Measurements from ENCODE around the gene KLF3.
A peak's percentile ranks its signal among the peaks of the same experiment; 100 is the strongest.

The KLF3 gene

GRCh38 chr4:38675146-38676121 lies 11.4 kb downstream of the KLF3 start:
- Histone ChIP-seq H3K23ac (ENCODE audit: low read length in 2 of 2) (no peak overlapping the region), H3K36me3 (ENCODE audit: control insufficient read depth in 1 of 2, insufficient read depth in 2 of 2, low read depth in 1 of 2, low read length in 2 of 2) (peaks cover 6 to 7% of the 10 kb centered on the region in 2 experiments), H2AFZ (ENCODE audit: low read depth, low read length) (no peak overlapping the region), H3K79me1 (replicated peaks; ENCODE audit: low read length, poor library complexity, severe bottlenecking) (no peaks in the 10 kb centered on the region), H4K91ac (ENCODE audit: low read length) (no peak overlapping the region), H4K8ac (ENCODE audit: low read length) (no peak overlapping the region), H2BK12ac (ENCODE audit: low read length in 2 of 2) (no peak overlapping the region), H3K14ac (ENCODE audit: low read length in 2 of 2) (no peak overlapping the region), H2AK5ac (ENCODE audit: low read length, severe bottlenecking) (no peak overlapping the region), H3K27ac (ENCODE audit: low read length, poor library complexity, severe bottlenecking) (peak overlapping the region; percentile 81), H3K27me3 (ENCODE audit: control insufficient read depth in 1 of 2, insufficient read depth in 1 of 2, low read length in 2 of 2) (no peaks in the 10 kb centered on the region), H3K4me3 (ENCODE audit: insufficient read depth in 1 of 2, low read depth in 1 of 2, low read length in 2 of 2) (peak overlapping the region in 1 of 2 experiments; percentile 49), H3K18ac (ENCODE audit: low read depth in 1 of 2, low read length in 2 of 2) (no peak overlapping the region), H3K9me3 (ENCODE audit: control insufficient read depth, low read length) (no peaks in the 10 kb centered on the region), H3K4me2 (ENCODE audit: low read length, poor library complexity, severe bottlenecking) (peak overlapping the region; percentile 41), H2BK15ac (ENCODE audit: low read depth, poor library complexity, severe bottlenecking) (no peak overlapping the region), H3K4ac (ENCODE audit: low read depth in 1 of 2, low read length in 2 of 2) (no peak overlapping the region), H2BK5ac (ENCODE audit: low read depth, low read length, poor library complexity, severe bottlenecking) (no peak overlapping the region), H2BK120ac (ENCODE audit: low read depth, low read length) (no peak overlapping the region), H3K9ac (ENCODE audit: low read length) (peak overlapping the region; percentile 72), H3K4me1 (ENCODE audit: control insufficient read depth, insufficient read depth, low read depth, low read length) (peaks cover 31% of the 10 kb centered on the region)
- peak; percentile 87 for DNase-seq
- 3% methylated on average over 5 of the region's 7 CpGs for WGBS

GRCh38 chr4:38676986-38677385 lies 13.0 kb downstream of the KLF3 start:
- no peaks in the 10 kb centered on the region for H3K9me3 ChIP-seq (ENCODE audit: control insufficient read depth, low read length)
- no peak for DNase-seq
- H3K14ac ChIP-seq (ENCODE audit: low read length in 2 of 2), result peak overlapping the region in 1 of 2 experiments; percentile 63
- H2AFZ ChIP-seq (ENCODE audit: low read depth, low read length), result no peak overlapping the region
- H3K4me2 ChIP-seq (ENCODE audit: low read length, poor library complexity, severe bottlenecking), result no peak overlapping the region
- H3K27ac ChIP-seq (ENCODE audit: low read length, poor library complexity, severe bottlenecking), result no peak overlapping the region
- no peak overlapping the region for H4K91ac ChIP-seq (ENCODE audit: low read length)
- peaks cover 28% of the 10 kb centered on the region for H3K4me1 ChIP-seq (ENCODE audit: control insufficient read depth, insufficient read depth, low read depth, low read length)
- no peak overlapping the region for H2BK15ac ChIP-seq (ENCODE audit: low read depth, poor library complexity, severe bottlenecking)
- H4K8ac ChIP-seq (ENCODE audit: low read length), result no peak overlapping the region
- no peak overlapping the region for H2BK5ac ChIP-seq (ENCODE audit: low read depth, low read length, poor library complexity, severe bottlenecking)
- no peak overlapping the region for H3K4ac ChIP-seq (ENCODE audit: low read depth in 1 of 2, low read length in 2 of 2)
- no peak overlapping the region for H2AK5ac ChIP-seq (ENCODE audit: low read length, severe bottlenecking)
- no peak overlapping the region for H3K4me3 ChIP-seq (ENCODE audit: insufficient read depth in 1 of 2, low read depth in 1 of 2, low read length in 2 of 2)
- no peak overlapping the region for H2BK12ac ChIP-seq (ENCODE audit: low read length in 2 of 2)
- H3K18ac ChIP-seq (ENCODE audit: low read depth in 1 of 2, low read length in 2 of 2), result no peak overlapping the region
- peaks cover 14 to 21% of the 10 kb centered on the region in 2 experiments for H3K36me3 ChIP-seq (ENCODE audit: control insufficient read depth in 1 of 2, insufficient read depth in 2 of 2, low read depth in 1 of 2, low read length in 2 of 2)
- no peak overlapping the region for H3K23ac ChIP-seq (ENCODE audit: low read length in 2 of 2)
- peak overlapping the region; percentile 33 for H3K9ac ChIP-seq (ENCODE audit: low read length)
- H3K27me3 ChIP-seq (ENCODE audit: control insufficient read depth in 1 of 2, insufficient read depth in 1 of 2, low read length in 2 of 2), result no peaks in the 10 kb centered on the region
- 94% methylated on average over 11 of the region's 12 CpGs for WGBS
- H2BK120ac ChIP-seq (ENCODE audit: low read depth, low read length), result no peak overlapping the region
- peaks cover 6% of the 10 kb centered on the region for H3K79me1 ChIP-seq (replicated peaks; ENCODE audit: low read length, poor library complexity, severe bottlenecking)

- WGBS, result 57% methylated on average over 6 of the region's 6 CpGs
- Histone ChIP-seq H2BK15ac (ENCODE audit: low read depth, poor library complexity, severe bottlenecking) (no peak overlapping the region), H4K8ac (ENCODE audit: low read length) (no peak overlapping the region), H3K18ac (ENCODE audit: low read depth in 1 of 2, low read length in 2 of 2) (no peak overlapping the region), H3K23ac (ENCODE audit: low read length in 2 of 2) (no peak overlapping the region), H2BK120ac (ENCODE audit: low read depth, low read length) (no peak overlapping the region), H2BK5ac (ENCODE audit: low read depth, low read length, poor library complexity, severe bottlenecking) (no peak overlapping the region), H3K27ac (ENCODE audit: low read length, poor library complexity, severe bottlenecking) (no peak overlapping the region), H3K9ac (ENCODE audit: low read length) (peak overlapping the region; percentile 33), H2BK12ac (ENCODE audit: low read length in 2 of 2) (no peak overlapping the region), H3K36me3 (ENCODE audit: control insufficient read depth in 1 of 2, insufficient read depth in 2 of 2, low read depth in 1 of 2, low read length in 2 of 2) (peaks cover 14 to 24% of the 10 kb centered on the region in 2 experiments), H3K4me3 (ENCODE audit: insufficient read depth in 1 of 2, low read depth in 1 of 2, low read length in 2 of 2) (no peak overlapping the region), H3K27me3 (ENCODE audit: control insufficient read depth in 1 of 2, insufficient read depth in 1 of 2, low read length in 2 of 2) (no peaks in the 10 kb centered on the region), H3K4ac (ENCODE audit: low read depth in 1 of 2, low read length in 2 of 2) (no peak overlapping the region), H2AFZ (ENCODE audit: low read depth, low read length) (no peak overlapping the region), H3K14ac (ENCODE audit: low read length in 2 of 2) (no peak overlapping the region), H3K4me1 (ENCODE audit: control insufficient read depth, insufficient read depth, low read depth, low read length) (peaks cover 24% of the 10 kb centered on the region), H3K79me1 (replicated peaks; ENCODE audit: low read length, poor library complexity, severe bottlenecking) (peaks cover 6% of the 10 kb centered on the region), H3K4me2 (ENCODE audit: low read length, poor library complexity, severe bottlenecking) (no peak overlapping the region), H2AK5ac (ENCODE audit: low read length, severe bottlenecking) (no peak overlapping the region), H4K91ac (ENCODE audit: low read length) (no peak overlapping the region), H3K9me3 (ENCODE audit: control insufficient read depth, low read length) (no peaks in the 10 kb centered on the region)
- no peak for DNase-seq
These were observed 13.4 kb downstream of the KLF3 start for GRCh38 chr4:38677441-38677840.

- no peak overlapping the region for H3K23ac ChIP-seq (ENCODE audit: low read length in 2 of 2)
- peak; percentile 95 for DNase-seq
- no peak overlapping the region for H3K18ac ChIP-seq (ENCODE audit: low read depth in 1 of 2, low read length in 2 of 2)
- H3K4me1 ChIP-seq (ENCODE audit: control insufficient read depth, insufficient read depth, low read depth, low read length), result peaks cover 19% of the 10 kb centered on the region
- H3K79me1 ChIP-seq (replicated peaks; ENCODE audit: low read length, poor library complexity, severe bottlenecking), result peaks cover 6% of the 10 kb centered on the region
- H3K27me3 ChIP-seq (ENCODE audit: control insufficient read depth in 1 of 2, insufficient read depth in 1 of 2, low read length in 2 of 2), result no peaks in the 10 kb centered on the region
- WGBS, result 22% methylated on average over 4 of the region's 5 CpGs
- H3K4me3 ChIP-seq (ENCODE audit: insufficient read depth in 1 of 2, low read depth in 1 of 2, low read length in 2 of 2), result no peak overlapping the region
- H2BK120ac ChIP-seq (ENCODE audit: low read depth, low read length), result no peak overlapping the region
- H3K27ac ChIP-seq (ENCODE audit: low read length, poor library complexity, severe bottlenecking), result no peak overlapping the region
- no peak overlapping the region for H3K4ac ChIP-seq (ENCODE audit: low read depth in 1 of 2, low read length in 2 of 2)
- H3K36me3 ChIP-seq (ENCODE audit: control insufficient read depth in 1 of 2, insufficient read depth in 2 of 2, low read depth in 1 of 2, low read length in 2 of 2), result peaks cover 13 to 28% of the 10 kb centered on the region in 2 experiments
- H2AK5ac ChIP-seq (ENCODE audit: low read length, severe bottlenecking), result no peak overlapping the region
- no peak overlapping the region for H2BK5ac ChIP-seq (ENCODE audit: low read depth, low read length, poor library complexity, severe bottlenecking)
- peak overlapping the region; percentile 33 for H3K9ac ChIP-seq (ENCODE audit: low read length)
- no peak overlapping the region for H3K14ac ChIP-seq (ENCODE audit: low read length in 2 of 2)
- no peak overlapping the region for H4K8ac ChIP-seq (ENCODE audit: low read length)
- H2BK12ac ChIP-seq (ENCODE audit: low read length in 2 of 2), result no peak overlapping the region
- no peaks in the 10 kb centered on the region for H3K9me3 ChIP-seq (ENCODE audit: control insufficient read depth, low read length)
- H4K91ac ChIP-seq (ENCODE audit: low read length), result no peak overlapping the region
- no peak overlapping the region for H2AFZ ChIP-seq (ENCODE audit: low read depth, low read length)
- no peak overlapping the region for H2BK15ac ChIP-seq (ENCODE audit: low read depth, poor library complexity, severe bottlenecking)
- H3K4me2 ChIP-seq (ENCODE audit: low read length, poor library complexity, severe bottlenecking), result no peak overlapping the region
These were observed 14.1 kb downstream of the KLF3 start for GRCh38 chr4:38678078-38678477.

All from mesenchymal stem cell (in vitro differentiated cells and primary cell).